GM21723 (cell line): Measurements from ENCODE around the gene LGALS7.

ENCODE experiments used
- ATAC-seq: cut with Tn5 transposase; IDR thresholded peaks from one replicate; pipeline ENCODE4 v1.9.1; 2021; ENCODE audit warnings: mild to moderate bottlenecking, moderate library complexity; ENCODE audit not compliant: unreplicated experiment

The LGALS7 gene

DNA sequence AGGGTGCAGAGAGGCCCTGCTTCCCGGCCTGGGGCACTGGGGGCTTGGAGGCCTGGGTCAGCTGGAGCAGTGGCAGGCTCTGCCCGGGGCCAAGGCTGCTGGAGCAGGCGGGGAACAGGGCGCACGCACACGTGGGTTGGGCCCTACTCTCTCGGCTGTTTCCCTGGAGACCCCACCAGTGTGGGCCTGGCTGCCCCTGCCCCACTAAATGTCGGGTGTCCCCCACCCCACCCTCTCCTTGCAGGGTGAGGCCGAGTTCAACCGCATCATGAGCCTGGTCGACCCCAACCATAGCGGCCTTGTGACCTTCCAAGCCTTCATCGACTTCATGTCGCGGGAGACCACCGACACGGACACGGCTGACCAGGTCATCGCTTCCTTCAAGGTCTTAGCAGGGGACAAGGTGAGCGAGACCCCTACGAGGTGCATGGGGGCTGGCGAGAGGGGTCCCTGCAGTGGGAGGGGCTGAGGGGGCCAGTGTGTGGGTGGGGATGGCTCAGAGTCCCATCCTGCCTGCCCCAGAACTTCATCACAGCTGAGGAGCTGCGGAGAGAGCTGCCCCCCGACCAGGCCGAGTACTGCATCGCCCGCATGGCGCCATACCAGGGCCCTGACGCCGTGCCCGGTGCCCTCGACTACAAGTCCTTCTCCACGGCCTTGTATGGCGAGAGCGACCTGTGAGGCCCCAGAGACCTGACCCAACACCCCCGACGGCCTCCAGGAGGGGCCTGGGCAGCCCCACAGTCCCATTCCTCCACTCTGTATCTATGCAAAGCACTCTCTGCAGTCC is 44.4 kb downstream of the LGALS7 start:
- ATAC-seq: no peak

DNA sequence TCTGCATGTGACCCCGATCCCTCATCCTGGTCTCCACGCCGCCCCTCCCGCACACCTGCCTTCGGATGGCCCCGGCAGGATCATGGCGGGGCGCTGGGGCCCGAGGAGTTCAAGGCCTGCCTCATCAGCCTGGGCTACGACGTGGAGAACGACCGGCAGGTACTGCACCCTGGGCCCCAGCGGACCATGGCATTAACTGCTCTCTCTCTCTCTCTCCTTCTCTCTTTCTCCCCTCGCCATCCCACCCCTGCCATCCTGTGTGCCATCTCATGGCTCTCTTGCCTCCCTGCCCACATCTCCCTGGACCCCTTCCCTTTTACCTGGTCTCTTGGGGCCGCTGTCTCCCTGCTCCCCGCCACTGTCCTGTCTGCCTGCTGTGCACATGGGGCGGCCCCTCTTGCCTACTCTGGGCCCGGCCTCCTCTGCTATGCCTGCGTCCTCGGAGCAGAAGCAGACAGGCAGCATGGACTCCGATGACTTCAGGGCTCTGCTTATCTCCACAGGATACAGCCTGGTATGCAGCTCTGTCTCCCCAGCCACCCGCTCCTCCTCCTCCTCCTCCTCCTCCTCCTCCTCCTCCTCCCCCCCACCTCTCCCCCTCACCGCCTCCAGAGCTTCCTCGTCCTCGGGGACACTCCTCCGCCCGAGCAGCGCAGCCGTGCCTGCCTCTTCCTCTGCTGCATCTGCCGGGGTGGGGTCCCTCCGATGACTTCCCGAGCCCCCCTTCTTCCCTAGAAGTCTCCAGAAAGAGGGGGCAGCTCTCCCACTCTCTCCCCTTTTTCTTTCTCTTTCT is 45.3 kb downstream of the LGALS7 start:
- ATAC-seq: no peak

DNA sequence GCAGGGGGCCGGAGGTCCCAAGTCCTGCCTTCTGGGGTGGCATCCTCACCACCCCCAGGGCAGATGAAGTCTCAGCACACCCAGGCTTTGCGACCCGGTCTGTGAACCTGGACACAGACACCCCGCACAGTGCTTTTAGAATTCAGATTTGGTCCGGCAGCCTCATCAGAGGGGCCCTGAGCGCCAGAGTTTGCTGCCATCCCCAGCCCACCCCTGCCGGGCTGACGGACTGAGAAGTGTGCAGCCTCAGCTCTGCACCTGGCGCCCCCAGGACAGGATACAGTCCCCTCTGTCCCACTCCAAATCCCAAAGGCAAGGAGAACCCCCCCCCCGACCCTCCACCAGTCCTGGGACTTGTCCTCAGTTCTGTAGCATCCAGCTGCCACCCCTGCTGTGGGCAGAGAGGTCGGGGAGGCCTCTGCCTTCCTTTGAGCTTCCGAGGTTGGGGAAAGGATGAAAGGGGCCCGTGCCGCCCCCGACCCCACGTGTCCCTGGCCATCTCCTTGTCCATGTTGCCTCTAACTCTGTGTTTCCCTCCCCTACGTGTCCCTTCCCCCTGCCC is 45.9 kb downstream of the LGALS7 start:
- ATAC-seq: no peak

GRCh38 chr19:38726761-38727301 is 46.5 kb downstream of the LGALS7 start:
- ATAC-seq: no peak

DNA sequence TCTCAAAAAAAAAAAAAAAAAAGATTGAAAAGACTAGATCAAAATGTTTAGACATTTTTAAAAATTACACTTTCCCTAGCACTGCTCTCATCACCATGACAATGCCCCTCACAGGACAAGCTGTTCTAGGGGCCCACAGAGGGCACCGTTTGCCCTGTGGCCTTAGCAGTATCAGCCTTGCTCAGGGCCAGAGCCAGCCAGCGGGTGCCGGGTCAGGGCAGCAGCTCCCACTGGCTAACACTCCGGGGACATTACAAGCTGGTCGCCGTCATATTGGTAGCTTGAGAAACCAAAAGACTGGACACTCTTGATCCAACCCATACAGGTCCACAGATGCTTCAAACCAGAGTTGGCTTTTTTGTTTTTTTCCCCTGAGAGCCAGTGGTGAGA is 47.0 kb downstream of the LGALS7 start:
- ATAC-seq: no peak

DNA sequence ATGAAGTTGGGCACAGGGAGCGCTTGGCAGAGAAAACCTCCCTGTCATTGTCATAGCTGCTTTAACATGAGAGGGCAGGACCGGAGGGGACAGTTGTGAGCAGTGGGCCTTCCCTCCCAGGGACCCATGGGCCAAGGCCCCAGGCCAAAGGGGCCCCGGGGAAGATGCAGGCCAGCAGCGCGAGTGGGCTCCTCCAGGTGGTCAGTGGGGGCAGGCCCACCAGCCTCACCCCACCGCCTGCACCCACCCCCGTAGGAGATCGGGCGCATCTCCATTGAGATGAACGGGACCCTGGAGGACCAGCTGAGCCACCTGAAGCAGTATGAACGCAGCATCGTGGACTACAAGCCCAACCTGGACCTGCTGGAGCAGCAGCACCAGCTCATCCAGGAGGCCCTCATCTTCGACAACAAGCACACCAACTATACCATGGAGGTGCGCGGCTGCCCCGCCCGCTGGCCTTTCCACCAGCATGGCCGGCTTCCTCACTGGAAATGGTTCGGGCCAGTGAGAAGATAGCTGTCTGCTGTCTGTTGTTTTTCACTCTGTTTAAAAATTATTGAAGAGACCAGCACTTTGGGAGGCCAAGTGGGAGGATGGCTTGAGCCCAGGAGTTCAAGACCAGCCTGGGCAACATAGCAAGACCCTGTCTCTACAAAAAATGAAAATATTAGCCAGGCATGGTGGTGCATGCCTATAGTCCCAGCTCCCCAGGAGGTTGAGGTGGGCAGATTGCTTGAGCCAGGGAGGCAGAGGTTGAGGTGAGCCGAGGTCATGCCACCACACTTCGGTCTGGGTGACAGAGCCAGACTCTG is 47.6 kb downstream of the LGALS7 start:
- ATAC-seq: no peak

DNA sequence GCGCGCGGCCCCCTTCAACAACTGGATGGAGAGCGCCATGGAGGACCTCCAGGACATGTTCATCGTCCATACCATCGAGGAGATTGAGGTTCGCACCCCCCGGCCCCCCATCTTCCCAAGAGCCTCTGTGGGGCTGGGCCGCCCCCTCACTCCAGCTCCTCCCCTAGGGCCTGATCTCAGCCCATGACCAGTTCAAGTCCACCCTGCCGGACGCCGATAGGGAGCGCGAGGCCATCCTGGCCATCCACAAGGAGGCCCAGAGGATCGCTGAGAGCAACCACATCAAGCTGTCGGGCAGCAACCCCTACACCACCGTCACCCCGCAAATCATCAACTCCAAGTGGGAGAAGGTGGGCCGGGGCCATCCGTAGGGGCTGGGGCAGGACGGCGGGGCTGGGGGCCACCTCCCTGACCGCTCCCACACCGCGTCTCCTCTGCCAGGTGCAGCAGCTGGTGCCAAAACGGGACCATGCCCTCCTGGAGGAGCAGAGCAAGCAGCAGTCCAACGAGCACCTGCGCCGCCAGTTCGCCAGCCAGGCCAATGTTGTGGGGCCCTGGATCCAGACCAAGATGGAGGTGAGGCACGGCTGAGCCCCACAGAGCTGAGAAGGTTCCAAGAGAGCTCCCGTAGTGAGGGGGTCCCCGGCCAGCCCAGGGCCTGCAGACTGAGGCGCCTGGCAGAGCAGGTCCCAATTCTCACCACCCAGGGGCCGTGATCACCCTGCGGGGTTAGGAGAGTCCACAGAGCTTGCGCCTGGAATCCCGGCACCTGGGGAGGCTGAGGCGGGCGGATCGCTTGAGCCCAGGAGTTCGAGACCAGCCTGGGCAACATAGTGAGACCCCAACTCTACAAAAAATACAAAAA is 49.1 kb downstream of the LGALS7 start:
- no peak for ATAC-seq

DNA sequence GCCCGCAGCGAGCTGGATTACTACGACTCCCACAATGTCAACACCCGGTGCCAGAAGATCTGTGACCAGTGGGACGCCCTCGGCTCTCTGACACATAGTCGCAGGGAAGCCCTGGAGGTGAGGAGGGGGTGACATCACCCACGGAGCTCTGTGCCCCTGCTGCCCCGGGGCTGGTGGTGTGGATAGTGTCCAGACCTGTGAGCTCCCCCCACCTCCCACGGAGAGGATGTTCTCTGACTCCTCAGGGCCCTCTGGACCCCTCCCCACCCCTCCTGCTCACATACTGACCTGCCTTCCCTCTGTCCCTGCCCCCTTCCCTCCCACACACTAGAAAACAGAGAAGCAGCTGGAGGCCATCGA is 49.7 kb downstream of the LGALS7 start:
- ATAC-seq: no peak

DNA sequence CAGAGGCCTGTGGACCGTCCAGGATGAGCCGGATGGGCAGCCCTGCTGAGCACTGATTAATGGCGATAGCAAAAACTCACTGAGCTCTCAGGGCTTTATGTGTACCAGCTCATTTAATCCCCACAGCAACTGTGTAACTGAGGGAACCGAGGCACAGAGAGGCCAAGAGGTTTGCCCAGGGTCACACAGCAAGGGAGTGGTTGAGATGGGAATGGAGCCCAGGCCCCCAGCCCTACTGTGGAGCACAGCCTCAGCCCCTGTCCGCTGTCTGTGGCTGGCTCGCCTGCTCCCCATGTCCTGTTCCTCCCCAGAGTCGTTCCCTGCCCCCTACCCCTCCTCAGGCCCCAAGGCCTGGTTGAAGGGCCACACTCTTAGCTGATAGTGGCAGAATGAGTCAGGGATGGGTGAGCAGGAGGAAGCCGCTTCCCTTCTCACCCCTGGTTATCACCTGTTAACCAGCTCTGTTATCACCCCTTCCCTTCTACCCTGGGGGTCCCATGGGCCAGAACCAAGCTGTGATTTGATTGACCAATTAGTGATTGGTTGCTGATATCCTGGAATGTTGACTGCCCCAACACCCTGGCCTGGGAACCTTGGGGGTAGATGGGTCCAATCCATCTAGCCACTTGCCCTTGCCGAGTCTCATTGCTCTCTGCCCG is 50.2 kb downstream of the LGALS7 start:
- no peak for ATAC-seq

- ATAC-seq: no peak
Measured at GRCh38 chr19:38721979-38722773, 51.1 kb downstream of the LGALS7 start.

DNA sequence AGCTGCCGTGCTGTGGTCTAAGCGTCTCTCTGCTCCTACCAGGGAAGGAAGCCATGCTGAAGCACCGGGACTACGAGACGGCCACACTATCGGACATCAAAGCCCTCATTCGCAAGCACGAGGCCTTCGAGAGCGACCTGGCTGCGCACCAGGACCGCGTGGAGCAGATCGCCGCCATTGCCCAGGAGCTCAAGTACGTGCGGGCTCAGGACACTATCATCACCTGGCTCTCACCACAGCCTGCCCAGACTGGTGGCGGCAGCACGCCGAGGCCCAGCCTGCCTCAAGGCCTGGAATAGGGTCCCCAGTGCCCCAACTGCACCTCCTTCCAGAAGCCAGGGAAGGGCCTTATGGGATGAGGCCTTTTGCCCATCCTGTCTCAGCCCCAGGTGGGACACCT is 51.8 kb downstream of the LGALS7 start:
- no peak for ATAC-seq
